Liver (tissue), 9 donors: ENCODE results near the gene RAC2. TPM values are rescaled to one million over a fixed set of nuclear protein-coding genes. Genes with fewer than 3 reads are reported as not detected.

Experiments used
- DNase-seq: peaks from one replicate; pipeline ENCODE4 v3.0.0-alpha.2; 2017; ENCODE audit warnings: low spot score
- H3K27ac ChIP-seq, 2 donors: one replicate each; pipeline ENCODE4 v1.7.0; 2013; ENCODE audit warnings: inconsistent platforms in 2 of 2, low read length in 2 of 2, control low read depth in 1 of 2, low read depth in 1 of 2, mild to moderate bottlenecking in 1 of 2
- H3K27me3 ChIP-seq, 4 donors: one replicate each; pipeline versions ENCODE4 v1.6.1 to v1.7.0; 2013; ENCODE audit warnings: low read length in 3 of 4, inconsistent platforms in 1 of 4, mild to moderate bottlenecking in 1 of 4, moderate library complexity in 1 of 4; ENCODE audit not compliant: control insufficient read depth in 4 of 4, insufficient read depth in 4 of 4
- H3K36me3 ChIP-seq, 4 donors: one replicate each; pipeline versions ENCODE4 v1.6.1 to v1.7.0; 2013; ENCODE audit warnings: low read length in 3 of 4, mild to moderate bottlenecking in 3 of 4, low read depth in 1 of 4, moderate library complexity in 1 of 4; ENCODE audit not compliant: control insufficient read depth in 4 of 4, insufficient read depth in 3 of 4
- H3K4me1 ChIP-seq, 4 donors: one replicate each; pipeline versions ENCODE4 v1.6.1 to v1.7.0; 2013; ENCODE audit warnings: low read length in 3 of 4, mild to moderate bottlenecking in 3 of 4, moderate library complexity in 1 of 4; ENCODE audit not compliant: control insufficient read depth in 4 of 4, insufficient read depth in 4 of 4
- H3K4me3 ChIP-seq, 3 donors: one replicate each; pipeline versions ENCODE4 v1.6.1 to v1.7.0; 2013; ENCODE audit warnings: low read length in 3 of 3, control low read depth in 1 of 3, low read depth in 1 of 3, mild to moderate bottlenecking in 1 of 3
- H3K9ac ChIP-seq, 2 donors: one replicate each; pipeline ENCODE4 v1.7.0; 2013; ENCODE audit warnings: low read length in 2 of 2, mild to moderate bottlenecking in 2 of 2, moderate library complexity in 2 of 2, control low read depth in 1 of 2, low read depth in 1 of 2
- H3K9me3 ChIP-seq, 4 donors: one replicate each; pipeline versions ENCODE4 v1.6.1 to v1.7.0; 2013; ENCODE audit warnings: low read length in 3 of 4; ENCODE audit not compliant: control insufficient read depth in 4 of 4
- CTCF ChIP-seq: fragments of 150-350 bp; IDR thresholded peaks from 2 replicates; pipeline ENCODE4 v1.5.1; 2017; ENCODE audit warnings: improper control_type of control experiment, low read depth, low read length; ENCODE audit not compliant: missing input control
- EGR1 ChIP-seq, 2 donors: IDR thresholded peaks; 2 replicates each; pipeline ENCODE4 v1.6.1; 2016 to 2018; ENCODE audit warnings: antibody characterized with exemption in 2 of 2, low read depth in 2 of 2
- FOXA1 ChIP-seq: IDR thresholded peaks from 2 replicates; pipeline ENCODE4 v1.6.1; 2016; ENCODE audit warnings: antibody characterized with exemption
- FOXA2 ChIP-seq: IDR thresholded peaks from 2 replicates; pipeline ENCODE4 v1.6.1; 2016; ENCODE audit warnings: antibody characterized with exemption
- GABPA ChIP-seq, 2 donors: IDR thresholded peaks in 1 of 2; conservative IDR thresholded peaks in 1 of 2; 2 replicates each; pipeline ENCODE4 v1.6.1; 2016; ENCODE audit warnings: antibody characterized with exemption in 2 of 2, mild to moderate bottlenecking in 1 of 2, moderate library complexity in 1 of 2
- HNF4A ChIP-seq, 2 donors: conservative IDR thresholded peaks; 2 replicates each; pipeline ENCODE4 v1.6.1; 2016; ENCODE audit warnings: antibody characterized with exemption in 2 of 2, mild to moderate bottlenecking in 2 of 2
- HNF4G ChIP-seq: IDR thresholded peaks from 2 replicates; pipeline ENCODE4 v1.6.1; 2016; ENCODE audit warnings: antibody characterized with exemption
- RXRA ChIP-seq, 2 donors: IDR thresholded peaks; 2 replicates each; pipeline ENCODE4 v1.6.1; 2017 to 2018; ENCODE audit warnings: antibody characterized with exemption in 2 of 2, mild to moderate bottlenecking in 1 of 2
- TAF1 ChIP-seq: conservative IDR thresholded peaks from 2 replicates; pipeline ENCODE4 v1.6.1; 2016; ENCODE audit warnings: antibody characterized with exemption, mild to moderate bottlenecking
- YY1 ChIP-seq: IDR thresholded peaks from 2 replicates; pipeline ENCODE4 v1.6.1; 2016; ENCODE audit warnings: antibody characterized with exemption, mild to moderate bottlenecking
- WGBS: extraction: QIAGEN DNeasy Blood & Tissue Kit; methylation state at CpG from one replicate; pipeline ENCODE4 v1.1.7; 2013; 5-methylcytosine and 5-hydroxymethylcytosine counted together
- polyA plus RNA-seq, 2 donors: library from polyadenylated mRNA; stranded (reverse) in 1 of 2; unstranded in 1 of 2; fragments of 200-250 nt in 1 of 2; fragments of >200 nt in 1 of 2; fragmentation: Nextera tagmentation in 1 of 2; extraction: Ambion mirVana in 1 of 2; gene quantifications; one replicate each; pipeline versions ENCODE4 v1.2.1 to v1.2.3, GENCODE V29; 2013 to 2015
- total RNA-seq, 2 donors: library from RNA; depleted of rRNA; stranded (reverse); fragments of >200 nt; gene quantifications; one replicate each; pipeline ENCODE4 v1.2.3, GENCODE V29; 2014
- TF ChIP-seq, protein P1 (sequence below): IDR thresholded peaks from 2 replicates; pipeline ENCODE4 v1.6.1; 2016; ENCODE audit warnings: antibody characterized with exemption
- TF ChIP-seq, protein P2 (sequence below): IDR thresholded peaks from 2 replicates; pipeline ENCODE4 v1.6.1; 2016; ENCODE audit warnings: antibody characterized with exemption
- TF ChIP-seq, protein P3 (sequence below): IDR thresholded peaks from 2 replicates; pipeline ENCODE4 v1.6.1; 2016; ENCODE audit warnings: antibody characterized with exemption
- donor health status: healthy.
- donor health status: healthy.
- donor health status: healthy.
- donor health status: healthy.
- donor health status: healthy.

RAC2 gene
- total and polyA plus RNA-seq, 4 donors, result 4.0 to 15.0 (median 7.4) TPM

GRCh38 chr22:37287550-37287951, 43.5 kb upstream of the RAC2 start:
- WGBS, result 68% methylated on average over 10 of the region's 10 CpGs

DNA sequence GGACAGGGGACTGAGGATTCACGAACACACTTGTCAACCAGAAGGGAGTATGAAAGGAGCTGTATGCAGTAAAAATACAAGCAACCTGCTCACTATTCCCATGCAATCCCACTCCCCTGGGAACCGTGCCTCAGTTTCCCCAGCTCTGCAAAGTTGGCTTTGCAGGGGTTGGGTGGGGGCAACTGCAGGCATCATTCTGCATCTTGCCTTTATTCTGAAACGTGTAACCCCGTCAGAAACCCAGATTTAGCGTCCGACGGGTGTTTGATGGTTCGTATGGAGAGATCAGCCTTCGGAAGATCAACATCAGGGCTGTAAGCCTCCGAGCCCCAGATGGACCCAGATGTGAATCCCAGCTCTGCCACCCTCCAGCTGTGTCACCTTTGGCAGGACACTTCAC, 41.9 kb upstream of the RAC2 start:
- WGBS, result 84% methylated on average over 10 of the region's 10 CpGs

More at GRCh38 chr22:37287550-37287951, 43.5 kb upstream of the RAC2 start:
- H3K4me1 ChIP-seq, result no peaks in the 10 kb centered on the region
- H3K4me3 ChIP-seq, result no peak overlapping the region
- H3K36me3 ChIP-seq, result no peaks in the 10 kb centered on the region
- no peak overlapping the region for H3K9ac ChIP-seq
- DNase-seq, result no peak
- no peaks in the 10 kb centered on the region for H3K27me3 ChIP-seq
- TF ChIP-seq, protein P1, sequence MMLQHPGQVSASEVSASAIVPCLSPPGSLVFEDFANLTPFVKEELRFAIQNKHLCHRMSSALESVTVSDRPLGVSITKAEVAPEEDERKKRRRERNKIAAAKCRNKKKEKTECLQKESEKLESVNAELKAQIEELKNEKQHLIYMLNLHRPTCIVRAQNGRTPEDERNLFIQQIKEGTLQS, result no peak
- TF ChIP-seq RXRA (IDR thresholded peaks at IDR 0.05), result no peak
- no peaks in the 10 kb centered on the region for H3K9me3 ChIP-seq
- no peak overlapping the region for H3K27ac ChIP-seq

DNA sequence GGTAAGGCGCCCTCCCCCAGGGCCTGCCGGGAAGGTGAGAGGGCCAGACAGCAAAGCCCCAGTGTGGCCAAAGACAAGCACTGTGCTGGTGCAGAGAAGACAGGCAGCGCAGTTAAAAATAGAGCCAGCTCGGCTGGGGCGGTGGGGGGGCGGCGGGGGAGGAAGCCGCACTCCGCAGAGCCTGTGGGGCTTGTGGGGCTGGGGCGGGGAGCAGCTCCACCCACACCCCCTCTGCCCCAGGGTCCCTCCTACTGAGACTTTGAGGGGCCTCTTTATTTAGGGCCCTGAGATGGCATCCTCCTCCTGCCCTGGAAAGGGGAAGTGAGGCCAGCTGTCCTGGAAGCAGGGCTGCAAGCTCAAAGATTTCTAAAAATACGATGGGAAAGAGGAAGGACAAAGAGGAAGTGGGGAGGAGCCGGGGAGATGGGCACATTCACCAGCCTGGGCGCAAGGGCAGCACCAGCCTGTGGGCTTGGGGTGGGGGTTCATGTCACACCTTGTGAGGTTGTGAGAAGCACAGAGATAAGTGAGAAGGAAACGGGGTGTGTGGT, 40.8 kb upstream of the RAC2 start:
- no peaks in the 10 kb centered on the region for H3K4me1 ChIP-seq

More for the DNA sequence above, 41.9 kb upstream of the RAC2 start:
- Histone ChIP-seq H3K27ac (no peak overlapping the region), H3K9ac (no peak overlapping the region), H3K36me3 (no peaks in the 10 kb centered on the region), H3K4me1 (no peaks in the 10 kb centered on the region), H3K9me3 (no peaks in the 10 kb centered on the region), H3K4me3 (no peak overlapping the region), H3K27me3 (no peaks in the 10 kb centered on the region)
- TF ChIP-seq GABPA (IDR thresholded peaks at IDR 0.05 in 1 of 2, conservative IDR thresholded peaks at IDR 0.05 in 1 of 2) (no peak), HNF4G (no peak), CTCF (no peak), FOXA1 (no peak), EGR1 (IDR thresholded peaks at IDR 0.05; ENCODE audit: low read depth in 2 of 2) (no peak), YY1 (no peak), TAF1 (no peak)
- TF ChIP-seq, protein P2, sequence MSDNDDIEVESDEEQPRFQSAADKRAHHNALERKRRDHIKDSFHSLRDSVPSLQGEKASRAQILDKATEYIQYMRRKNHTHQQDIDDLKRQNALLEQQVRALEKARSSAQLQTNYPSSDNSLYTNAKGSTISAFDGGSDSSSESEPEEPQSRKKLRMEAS, result no peak
- no peak for DNase-seq

More for the DNA sequence above, 40.8 kb upstream of the RAC2 start:
- 32% methylated on average over 14 of the region's 14 CpGs for WGBS
- Histone ChIP-seq H3K9me3 (no peaks in the 10 kb centered on the region), H3K36me3 (no peaks in the 10 kb centered on the region), H3K27me3 (no peaks in the 10 kb centered on the region), H3K27ac (peak overlapping the region; percentile 21 to 70), H3K4me3 (peak overlapping the region in 1 of 3 donors; percentile 13), H3K9ac (no peak overlapping the region)
- no peak for TF ChIP-seq EGR1 (IDR thresholded peaks at IDR 0.05; ENCODE audit: low read depth in 2 of 2)
- TF ChIP-seq HNF4A (conservative IDR thresholded peaks at IDR 0.05), result no peak
- TF ChIP-seq, protein P3, sequence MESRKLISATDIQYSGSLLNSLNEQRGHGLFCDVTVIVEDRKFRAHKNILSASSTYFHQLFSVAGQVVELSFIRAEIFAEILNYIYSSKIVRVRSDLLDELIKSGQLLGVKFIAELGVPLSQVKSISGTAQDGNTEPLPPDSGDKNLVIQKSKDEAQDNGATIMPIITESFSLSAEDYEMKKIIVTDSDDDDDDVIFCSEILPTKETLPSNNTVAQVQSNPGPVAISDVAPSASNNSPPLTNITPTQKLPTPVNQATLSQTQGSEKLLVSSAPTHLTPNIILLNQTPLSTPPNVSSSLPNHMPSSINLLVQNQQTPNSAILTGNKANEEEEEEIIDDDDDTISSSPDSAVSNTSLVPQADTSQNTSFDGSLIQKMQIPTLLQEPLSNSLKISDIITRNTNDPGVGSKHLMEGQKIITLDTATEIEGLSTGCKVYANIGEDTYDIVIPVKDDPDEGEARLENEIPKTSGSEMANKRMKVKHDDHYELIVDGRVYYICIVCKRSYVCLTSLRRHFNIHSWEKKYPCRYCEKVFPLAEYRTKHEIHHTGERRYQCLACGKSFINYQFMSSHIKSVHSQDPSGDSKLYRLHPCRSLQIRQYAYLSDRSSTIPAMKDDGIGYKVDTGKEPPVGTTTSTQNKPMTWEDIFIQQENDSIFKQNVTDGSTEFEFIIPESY, result no peak
- no peak for TF ChIP-seq GABPA (IDR thresholded peaks at IDR 0.05 in 1 of 2, conservative IDR thresholded peaks at IDR 0.05 in 1 of 2)
- TF ChIP-seq YY1, result no peak
- no peak for TF ChIP-seq FOXA2
- DNase-seq, result no peak
